HepG2 (cell line): ENCODE measurements around the gene CTDSP1. TPM values are rescaled to one million over a fixed set of nuclear protein-coding genes. Genes with fewer than 3 reads are reported as not detected.

Source experiments
- ETV5 ChIP-seq: IDR thresholded peaks from 2 replicates; pipeline ENCODE4 v1.6.1; 2018; ENCODE audit warnings: missing biosample characterization, missing genetic modification reagents, inconsistent platforms, borderline replicate concordance
- GTF3A ChIP-seq: sonication (generic); formaldehyde crosslinking; conservative IDR thresholded peaks from 2 replicates; pipeline ENCODE4 v1.4.0; 2020; ENCODE audit warnings: mild to moderate bottlenecking, missing genetic modification reagents
- HOXA9 ChIP-seq: sonication (generic); formaldehyde crosslinking; IDR thresholded peaks from 2 replicates; pipeline ENCODE4 v1.8.1; 2022; ENCODE audit warnings: missing genetic modification reagents, mild to moderate bottlenecking, moderate library complexity, borderline replicate concordance
- MED1 ChIP-seq: sonication (generic); formaldehyde crosslinking; IDR thresholded peaks from 2 replicates; pipeline ENCODE4 v1.4.0; 2020; ENCODE audit warnings: missing genetic modification reagents
- MTF1 ChIP-seq: sonication (generic); formaldehyde crosslinking; IDR thresholded peaks from 2 replicates; pipeline ENCODE4 v1.5.0; 2020; ENCODE audit warnings: missing genetic modification reagents
- NCOA2 ChIP-seq: sonication (generic); formaldehyde crosslinking; IDR thresholded peaks from 2 replicates; pipeline ENCODE4 v1.8.0; 2022; ENCODE audit warnings: inconsistent platforms
- NFIC ChIP-seq: IDR thresholded peaks from 2 replicates; pipeline ENCODE4 v1.6.1; 2012; ENCODE audit warnings: mild to moderate bottlenecking, low read length, inconsistent platforms
- RFXANK ChIP-seq: IDR thresholded peaks from 2 replicates; pipeline ENCODE4 v1.6.1; 2016
- RFXAP ChIP-seq: sonication (generic); formaldehyde crosslinking; IDR thresholded peaks from 2 replicates; pipeline ENCODE4 v1.4.0; 2020; ENCODE audit warnings: missing genetic modification reagents, borderline replicate concordance
- SCMH1 ChIP-seq: sonication (generic); formaldehyde crosslinking; IDR thresholded peaks from 2 replicates; pipeline ENCODE4 v1.9.0; 2021; ENCODE audit warnings: missing genetic modification reagents, mild to moderate bottlenecking, borderline replicate concordance
- SIN3B ChIP-seq: fragments of 150-350 bp; IDR thresholded peaks from 2 replicates; pipeline ENCODE4 v1.6.1; 2014; ENCODE audit warnings: low read length
- SMYD3 ChIP-seq: sonication (generic); formaldehyde crosslinking; IDR thresholded peaks from 2 replicates; pipeline ENCODE4 v1.8.1; 2023; ENCODE audit warnings: mild to moderate bottlenecking, missing genetic modification reagents
- TBL1XR1 ChIP-seq: fragments of 150-350 bp; IDR thresholded peaks from 2 replicates; pipeline ENCODE4 v1.6.1; 2014; ENCODE audit warnings: borderline replicate concordance, low read length; ENCODE audit not compliant: partially characterized antibody
- ZBTB38 ChIP-seq: sonication (generic); formaldehyde crosslinking; IDR thresholded peaks from 2 replicates; pipeline ENCODE4 v1.5.1; 2020; ENCODE audit warnings: mild to moderate bottlenecking, missing genetic modification reagents
- ZFP36L1 ChIP-seq: sonication (generic); formaldehyde crosslinking; IDR thresholded peaks from 2 replicates; pipeline ENCODE4 v1.8.0; 2022; ENCODE audit warnings: mild to moderate bottlenecking, missing genetic modification reagents, moderate library complexity
- ZNF367 ChIP-seq: sonication (generic); formaldehyde crosslinking; IDR thresholded peaks from 2 replicates; pipeline ENCODE4 v1.4.0; 2020; ENCODE audit warnings: missing genetic modification reagents, borderline replicate concordance
- ZNF558 ChIP-seq: sonication (generic); formaldehyde crosslinking; IDR thresholded peaks from 2 replicates; pipeline ENCODE4 v1.9.0; 2022; ENCODE audit warnings: mild to moderate bottlenecking, missing genetic modification reagents, borderline replicate concordance
- ZNF615 ChIP-seq: sonication (generic); formaldehyde crosslinking; IDR thresholded peaks from 2 replicates; pipeline ENCODE4 v1.5.0; 2020; ENCODE audit warnings: mild to moderate bottlenecking, missing genetic modification reagents, borderline replicate concordance
- ZNF670 ChIP-seq: sonication (generic); formaldehyde crosslinking; IDR thresholded peaks from 2 replicates; pipeline ENCODE4 v1.8.0; 2022; ENCODE audit warnings: mild to moderate bottlenecking, missing genetic modification reagents, borderline replicate concordance
- polyA plus RNA-seq, 8 experiments: library from polyadenylated mRNA; depleted of rRNA in 3 of 8; stranded (reverse) in 7 of 8; unstranded in 1 of 8; fragments of >200 nt; fragmentation: Illumina TruSeq in 4 of 8; extraction: Trizol in 4 of 8; gene quantifications; 2 replicates each; pipeline versions ENCODE4 v1.2.1 to v1.2.3, GENCODE V29; 2011 to 2016; ENCODE audit warnings: low read depth in 4 of 8, missing spikeins in 1 of 8, mixed read lengths in 1 of 8; ENCODE audit not compliant: insufficient read depth in 1 of 8
- total RNA-seq, 5 experiments: library from RNA; depleted of rRNA; stranded (reverse); fragments of >200 nt; fragmentation: Illumina TruSeq; extraction: Trizol; gene quantifications; 2 replicates each; pipeline ENCODE4 v1.2.3, GENCODE V29; 2016; ENCODE audit warnings: low read depth in 1 of 5
- TF ChIP-seq, protein P1 (sequence below): sonication (generic); formaldehyde crosslinking; IDR thresholded peaks from 2 replicates; pipeline ENCODE4 v1.4.0; 2020; ENCODE audit warnings: missing genetic modification reagents
- TF ChIP-seq, protein P2 (sequence below): IDR thresholded peaks from 2 replicates; pipeline ENCODE4 v1.6.1; 2012; ENCODE audit warnings: low read depth, low read length, improper control_type of control experiment
- TF ChIP-seq, protein P3 (sequence below): sonication (generic); formaldehyde crosslinking; IDR thresholded peaks from 2 replicates; pipeline ENCODE4 v1.5.0; 2020; ENCODE audit warnings: mild to moderate bottlenecking, missing genetic modification reagents
- TF ChIP-seq, protein P4 (sequence below): sonication (generic); formaldehyde crosslinking; IDR thresholded peaks from 2 replicates; pipeline ENCODE4 v1.8.1; 2023; ENCODE audit warnings: missing genetic modification reagents, inconsistent platforms, borderline replicate concordance

Gene CTDSP1
- total and polyA plus RNA-seq, 2 of the 13 experiments (the other 11 are each of a cell fraction or from before 2014, with no cell fraction given), result 91.0 to 268 TPM

DNA sequence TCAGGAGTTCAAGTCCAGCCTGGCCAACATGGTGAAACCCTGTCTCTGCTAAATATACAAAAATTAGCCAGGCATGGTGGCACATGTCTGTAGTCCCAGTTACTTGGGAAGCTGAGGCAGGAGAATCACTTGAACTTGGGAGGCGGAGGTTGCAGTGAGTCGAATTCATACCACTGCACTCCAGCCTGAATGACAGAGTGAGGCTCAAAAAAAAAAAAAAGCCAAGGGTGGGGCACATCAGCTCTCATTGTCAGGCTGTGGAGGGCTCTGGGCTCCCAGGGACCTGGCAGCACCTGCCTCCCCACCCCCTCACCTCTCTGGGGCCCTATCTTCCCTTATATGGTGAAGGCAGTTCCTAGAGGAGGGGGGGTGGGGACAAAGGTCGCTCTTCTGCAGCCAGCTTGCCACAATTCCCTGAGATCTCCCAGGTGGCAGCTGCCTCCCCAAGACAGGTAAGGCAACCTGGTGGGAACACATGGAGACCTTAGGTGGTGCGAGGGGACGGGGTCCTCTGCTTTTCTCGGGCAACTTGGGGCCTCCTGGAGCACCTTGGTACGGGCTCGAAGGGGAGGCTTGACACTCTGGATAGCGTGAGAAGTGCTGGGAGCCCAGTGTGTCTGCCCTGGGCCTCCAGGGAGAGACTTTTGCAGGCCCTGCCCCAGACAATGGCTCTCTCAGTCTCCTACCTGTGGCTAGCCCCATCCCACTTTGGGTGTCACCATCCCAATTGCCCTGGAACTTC, 19.2 kb downstream of the CTDSP1 start, which contains the start of gene VIL1 (continued):
- TF ChIP-seq, protein P1, sequence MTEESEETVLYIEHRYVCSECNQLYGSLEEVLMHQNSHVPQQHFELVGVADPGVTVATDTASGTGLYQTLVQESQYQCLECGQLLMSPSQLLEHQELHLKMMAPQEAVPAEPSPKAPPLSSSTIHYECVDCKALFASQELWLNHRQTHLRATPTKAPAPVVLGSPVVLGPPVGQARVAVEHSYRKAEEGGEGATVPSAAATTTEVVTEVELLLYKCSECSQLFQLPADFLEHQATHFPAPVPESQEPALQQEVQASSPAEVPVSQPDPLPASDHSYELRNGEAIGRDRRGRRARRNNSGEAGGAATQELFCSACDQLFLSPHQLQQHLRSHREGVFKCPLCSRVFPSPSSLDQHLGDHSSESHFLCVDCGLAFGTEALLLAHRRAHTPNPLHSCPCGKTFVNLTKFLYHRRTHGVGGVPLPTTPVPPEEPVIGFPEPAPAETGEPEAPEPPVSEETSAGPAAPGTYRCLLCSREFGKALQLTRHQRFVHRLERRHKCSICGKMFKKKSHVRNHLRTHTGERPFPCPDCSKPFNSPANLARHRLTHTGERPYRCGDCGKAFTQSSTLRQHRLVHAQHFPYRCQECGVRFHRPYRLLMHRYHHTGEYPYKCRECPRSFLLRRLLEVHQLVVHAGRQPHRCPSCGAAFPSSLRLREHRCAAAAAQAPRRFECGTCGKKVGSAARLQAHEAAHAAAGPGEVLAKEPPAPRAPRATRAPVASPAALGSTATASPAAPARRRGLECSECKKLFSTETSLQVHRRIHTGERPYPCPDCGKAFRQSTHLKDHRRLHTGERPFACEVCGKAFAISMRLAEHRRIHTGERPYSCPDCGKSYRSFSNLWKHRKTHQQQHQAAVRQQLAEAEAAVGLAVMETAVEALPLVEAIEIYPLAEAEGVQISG (CRISPR knock-in tag), result peak; percentile 68
- TF ChIP-seq, protein P2, sequence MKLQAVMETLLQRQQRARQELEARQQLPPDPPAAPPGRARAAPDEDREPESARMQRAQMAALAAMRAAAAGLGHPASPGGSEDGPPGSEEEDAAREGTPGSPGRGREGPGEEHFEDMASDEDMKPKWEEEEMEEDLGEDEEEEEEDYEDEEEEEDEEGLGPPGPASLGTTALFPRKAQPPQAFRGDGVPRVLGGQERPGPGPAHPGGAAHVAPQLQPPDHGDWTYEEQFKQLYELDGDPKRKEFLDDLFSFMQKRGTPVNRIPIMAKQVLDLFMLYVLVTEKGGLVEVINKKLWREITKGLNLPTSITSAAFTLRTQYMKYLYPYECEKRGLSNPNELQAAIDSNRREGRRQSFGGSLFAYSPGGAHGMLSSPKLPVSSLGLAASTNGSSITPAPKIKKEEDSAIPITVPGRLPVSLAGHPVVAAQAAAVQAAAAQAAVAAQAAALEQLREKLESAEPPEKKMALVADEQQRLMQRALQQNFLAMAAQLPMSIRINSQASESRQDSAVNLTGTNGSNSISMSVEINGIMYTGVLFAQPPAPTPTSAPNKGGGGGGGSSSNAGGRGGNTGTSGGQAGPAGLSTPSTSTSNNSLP, result no peak
- TF ChIP-seq SIN3B (no peak), MED1 (CRISPR knock-in tag) (peak; percentile 80), SMYD3 (no peak), NCOA2 (CRISPR knock-in tag) (peak; percentile 66), ZNF558 (CRISPR knock-in tag) (peak; percentile 40; the same call in 1 of the 2 replicates), MTF1 (CRISPR knock-in tag) (no peak), SCMH1 (CRISPR knock-in tag) (no peak), RFXANK (CRISPR knock-in tag) (no peak), ETV5 (CRISPR knock-in tag) (peak; percentile 57), ZFP36L1 (CRISPR knock-in tag) (peak; percentile 82; the same call in 1 of the 2 replicates), ZNF367 (CRISPR knock-in tag) (no peak), ZBTB38 (CRISPR knock-in tag) (no peak; the same call in 1 of the 2 replicates), RFXAP (CRISPR knock-in tag) (peak; percentile 54; the same call in 1 of the 2 replicates), ZNF615 (CRISPR knock-in tag) (0 out of 2 replicates have a peak, but pooled peaks have one; percentile 13), NFIC (no peak), ZNF670 (CRISPR knock-in tag) (no peak), GTF3A (CRISPR knock-in tag) (no peak), HOXA9 (CRISPR knock-in tag) (no peak), TBL1XR1 (no peak)
- TF ChIP-seq, protein P3, sequence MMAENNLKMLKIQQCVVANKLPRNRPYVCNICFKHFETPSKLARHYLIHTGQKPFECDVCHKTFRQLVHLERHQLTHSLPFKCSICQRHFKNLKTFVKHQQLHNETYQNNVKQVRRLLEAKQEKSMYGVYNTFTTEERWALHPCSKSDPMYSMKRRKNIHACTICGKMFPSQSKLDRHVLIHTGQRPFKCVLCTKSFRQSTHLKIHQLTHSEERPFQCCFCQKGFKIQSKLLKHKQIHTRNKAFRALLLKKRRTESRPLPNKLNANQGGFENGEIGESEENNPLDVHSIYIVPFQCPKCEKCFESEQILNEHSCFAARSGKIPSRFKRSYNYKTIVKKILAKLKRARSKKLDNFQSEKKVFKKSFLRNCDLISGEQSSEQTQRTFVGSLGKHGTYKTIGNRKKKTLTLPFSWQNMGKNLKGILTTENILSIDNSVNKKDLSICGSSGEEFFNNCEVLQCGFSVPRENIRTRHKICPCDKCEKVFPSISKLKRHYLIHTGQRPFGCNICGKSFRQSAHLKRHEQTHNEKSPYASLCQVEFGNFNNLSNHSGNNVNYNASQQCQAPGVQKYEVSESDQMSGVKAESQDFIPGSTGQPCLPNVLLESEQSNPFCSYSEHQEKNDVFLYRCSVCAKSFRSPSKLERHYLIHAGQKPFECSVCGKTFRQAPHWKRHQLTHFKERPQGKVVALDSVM (CRISPR knock-in tag), result peak; percentile 11; the same call in 1 of the 2 replicates
- TF ChIP-seq, protein P4, sequence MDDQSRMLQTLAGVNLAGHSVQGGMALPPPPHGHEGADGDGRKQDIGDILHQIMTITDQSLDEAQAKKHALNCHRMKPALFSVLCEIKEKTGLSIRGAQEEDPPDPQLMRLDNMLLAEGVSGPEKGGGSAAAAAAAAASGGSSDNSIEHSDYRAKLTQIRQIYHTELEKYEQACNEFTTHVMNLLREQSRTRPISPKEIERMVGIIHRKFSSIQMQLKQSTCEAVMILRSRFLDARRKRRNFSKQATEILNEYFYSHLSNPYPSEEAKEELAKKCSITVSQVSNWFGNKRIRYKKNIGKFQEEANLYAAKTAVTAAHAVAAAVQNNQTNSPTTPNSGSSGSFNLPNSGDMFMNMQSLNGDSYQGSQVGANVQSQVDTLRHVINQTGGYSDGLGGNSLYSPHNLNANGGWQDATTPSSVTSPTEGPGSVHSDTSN (CRISPR knock-in tag), result no peak
